ENCODE data around the gene AK8. TPM values are rescaled to one million over a fixed set of nuclear protein-coding genes. Genes with fewer than 3 reads are reported as not detected.

Gene AK8
- total RNA-seq, 1 experiment from 2014 or later, result 0.13 TPM

DNA sequence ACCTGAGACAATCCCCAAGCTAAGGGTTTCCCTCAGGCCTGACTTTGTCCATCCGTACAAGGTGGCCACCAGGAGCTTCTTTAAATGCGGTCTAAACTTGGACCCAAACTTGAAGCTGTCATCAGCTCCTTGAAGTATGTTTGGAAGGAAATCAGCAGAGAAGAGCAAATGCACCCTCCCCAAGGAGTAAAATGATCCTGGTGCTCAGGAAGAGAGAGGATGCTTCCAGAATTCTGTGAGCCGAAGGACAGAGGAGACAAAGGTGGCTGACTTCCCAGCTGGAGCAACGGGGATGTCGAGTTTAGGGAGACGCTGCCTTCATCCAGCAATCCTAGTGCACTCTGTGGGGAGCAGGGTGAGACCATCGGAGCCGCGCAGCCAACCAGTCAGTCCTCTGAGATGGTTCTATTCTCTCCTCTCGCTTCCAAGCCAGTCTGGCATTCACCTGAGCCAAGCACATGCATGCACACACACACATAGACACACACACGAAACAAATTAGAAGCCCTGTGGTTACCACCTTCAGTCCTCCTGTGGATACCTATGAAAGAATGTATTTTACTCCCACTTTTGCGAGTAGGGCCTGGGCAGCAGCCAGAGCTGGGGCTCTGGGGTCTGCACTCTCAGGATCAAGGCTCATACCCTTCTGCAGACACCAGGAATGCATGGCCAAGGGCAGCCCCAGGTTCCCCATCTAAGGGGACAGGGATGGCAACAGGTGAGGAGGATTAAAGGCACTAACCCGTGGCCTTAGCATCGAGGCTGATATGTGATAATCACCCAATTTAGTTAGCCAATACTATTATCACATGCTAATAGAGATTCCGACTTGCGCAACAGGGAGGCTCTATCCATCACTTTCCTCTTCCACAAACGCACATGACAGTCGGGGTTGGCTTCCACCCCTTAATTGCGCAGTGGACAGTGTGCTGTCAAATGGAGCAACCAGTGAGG lies 132.1 kb downstream of the AK8 start:
- Histone ChIP-seq H3K27me3 (replicated peaks) (no peaks in the 10 kb centered on the region), H3K27ac (no peak overlapping the region), H3K4me3 (no peak overlapping the region), H3K36me3 (no peaks in the 10 kb centered on the region), H3K9me3 (replicated peaks) (no peaks in the 10 kb centered on the region), H3K4me1 (replicated peaks) (no peaks in the 10 kb centered on the region)
- no peak for DNase-seq (ENCODE audit: low read depth in 1 of 2, low spot score in 2 of 2)

DNA sequence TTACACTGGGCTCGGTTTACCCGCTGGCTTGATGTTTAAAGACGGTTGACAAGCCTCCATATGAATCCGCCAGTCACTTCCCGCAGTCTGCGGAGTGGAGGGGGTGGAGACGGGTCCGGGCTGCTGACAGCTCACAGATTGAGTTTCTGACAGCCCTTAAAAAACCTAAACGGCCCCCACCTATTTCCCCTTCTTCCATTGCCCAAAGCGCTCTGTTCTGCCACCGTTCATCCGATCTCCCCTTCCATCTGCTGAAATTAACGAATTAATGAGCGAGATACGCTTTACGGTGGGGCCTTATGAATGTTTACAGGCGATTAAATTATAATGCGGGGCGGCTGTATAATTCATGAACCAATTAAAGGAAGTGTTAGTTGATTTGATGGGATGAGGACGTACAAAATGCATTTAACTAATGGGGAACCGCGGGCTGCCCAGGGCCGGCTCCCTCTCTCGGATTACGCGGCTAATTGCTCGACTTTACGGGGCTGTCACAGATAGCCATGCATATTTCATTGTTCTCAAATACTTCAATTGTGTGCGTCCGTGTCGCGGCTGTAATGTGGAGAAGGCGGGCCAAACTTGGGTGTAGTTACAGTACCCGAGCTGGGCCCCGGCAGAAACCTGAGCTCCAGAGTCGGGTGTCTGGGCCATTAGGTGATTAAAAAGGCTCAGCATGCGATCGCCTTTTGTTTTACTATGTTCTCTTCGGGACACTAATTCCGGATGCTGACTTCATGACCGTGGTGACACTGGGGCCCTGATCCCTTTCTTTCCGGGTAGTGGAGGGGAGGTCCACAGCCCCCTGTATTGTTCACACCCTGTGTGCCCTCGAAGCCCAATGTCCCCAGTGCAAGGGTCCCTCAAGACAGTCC lies 133.0 kb downstream of the AK8 start:
- no peak for DNase-seq (ENCODE audit: low read depth in 1 of 2, low spot score in 2 of 2)
- no peaks in the 10 kb centered on the region for H3K9me3 ChIP-seq (replicated peaks)
- H3K4me1 ChIP-seq (replicated peaks), result no peaks in the 10 kb centered on the region
- H3K27ac ChIP-seq, result no peak overlapping the region
- H3K27me3 ChIP-seq (replicated peaks), result no peaks in the 10 kb centered on the region
- H3K36me3 ChIP-seq, result no peaks in the 10 kb centered on the region
- no peak overlapping the region for H3K4me3 ChIP-seq

DNA sequence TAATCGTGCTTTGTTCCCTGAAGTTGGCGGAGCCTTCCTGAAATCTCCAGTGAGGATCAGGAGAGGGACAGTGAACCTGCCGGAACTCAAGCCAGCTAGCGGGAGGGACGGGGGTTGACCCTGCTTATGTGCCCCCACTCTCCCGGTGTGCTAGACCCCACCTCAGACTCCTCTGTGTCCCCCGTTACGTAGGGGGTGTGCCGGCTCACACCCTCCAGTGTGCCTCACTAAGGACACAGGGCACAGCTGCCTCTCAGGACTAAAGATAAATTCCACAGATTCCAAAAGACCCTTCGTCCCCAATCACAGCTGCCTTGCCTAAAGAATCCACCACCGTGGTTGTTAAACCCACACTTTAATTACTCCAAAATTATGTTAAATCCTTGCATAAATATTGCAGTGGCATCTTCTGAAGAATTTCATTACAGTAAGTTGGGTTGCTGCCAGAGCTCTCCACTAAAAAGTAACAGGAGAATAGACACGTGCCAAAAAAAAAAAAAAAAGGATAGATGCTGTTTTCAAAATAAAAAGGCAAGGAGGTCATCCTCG lies 134.1 kb downstream of the AK8 start:
- DNase-seq (ENCODE audit: low read depth in 1 of 2, low spot score in 2 of 2), result no peak
- no peak overlapping the region for H3K27ac ChIP-seq
- no peaks in the 10 kb centered on the region for H3K9me3 ChIP-seq (replicated peaks)
- no peaks in the 10 kb centered on the region for H3K4me1 ChIP-seq (replicated peaks)
- H3K27me3 ChIP-seq (replicated peaks), result no peaks in the 10 kb centered on the region
- no peaks in the 10 kb centered on the region for H3K36me3 ChIP-seq
- H3K4me3 ChIP-seq, result no peak overlapping the region

GRCh38 chr9:132742821-132743311 lies 135.2 kb downstream of the AK8 start:
- no peaks in the 10 kb centered on the region for H3K9me3 ChIP-seq (replicated peaks)
- no peak overlapping the region for H3K27ac ChIP-seq
- no peaks in the 10 kb centered on the region for H3K4me1 ChIP-seq (replicated peaks)
- H3K36me3 ChIP-seq, result no peaks in the 10 kb centered on the region
- H3K4me3 ChIP-seq, result no peak overlapping the region
- no peak for DNase-seq (ENCODE audit: low read depth in 1 of 2, low spot score in 2 of 2)
- no peaks in the 10 kb centered on the region for H3K27me3 ChIP-seq (replicated peaks)

GRCh38 chr9:132740526-132741309 lies 137.4 kb downstream of the AK8 start:
- DNase-seq (ENCODE audit: low read depth in 1 of 2, low spot score in 2 of 2), result no peak
- Histone ChIP-seq H3K36me3 (no peaks in the 10 kb centered on the region), H3K4me1 (replicated peaks) (no peaks in the 10 kb centered on the region), H3K27me3 (replicated peaks) (no peaks in the 10 kb centered on the region), H3K9me3 (replicated peaks) (no peaks in the 10 kb centered on the region), H3K4me3 (no peak overlapping the region), H3K27ac (no peak overlapping the region)

- H3K27me3 ChIP-seq (replicated peaks), result no peaks in the 10 kb centered on the region
Observed at GRCh38 chr9:132739710-132740310, 138.3 kb downstream of the AK8 start.

GRCh38 chr9:132733260-132733815 lies 144.7 kb downstream of the AK8 start:
- Histone ChIP-seq H3K9me3 (replicated peaks) (no peaks in the 10 kb centered on the region), H3K27ac (no peak overlapping the region), H3K36me3 (no peaks in the 10 kb centered on the region), H3K4me1 (replicated peaks) (no peaks in the 10 kb centered on the region), H3K4me3 (no peak overlapping the region), H3K27me3 (replicated peaks) (0 out of 2 replicates have a peak, but pooled peaks cover 4% of the 10 kb centered on the region)
- no peak for DNase-seq (ENCODE audit: low read depth in 1 of 2, low spot score in 2 of 2)

More at GRCh38 chr9:132739710-132740310, 138.3 kb downstream of the AK8 start:
- no peak overlapping the region for H3K27ac ChIP-seq
- no peaks in the 10 kb centered on the region for H3K9me3 ChIP-seq (replicated peaks)
- no peak for DNase-seq (ENCODE audit: low read depth in 1 of 2, low spot score in 2 of 2)
- H3K36me3 ChIP-seq, result no peaks in the 10 kb centered on the region
- H3K4me3 ChIP-seq, result no peak overlapping the region
- no peaks in the 10 kb centered on the region for H3K4me1 ChIP-seq (replicated peaks)

DNA sequence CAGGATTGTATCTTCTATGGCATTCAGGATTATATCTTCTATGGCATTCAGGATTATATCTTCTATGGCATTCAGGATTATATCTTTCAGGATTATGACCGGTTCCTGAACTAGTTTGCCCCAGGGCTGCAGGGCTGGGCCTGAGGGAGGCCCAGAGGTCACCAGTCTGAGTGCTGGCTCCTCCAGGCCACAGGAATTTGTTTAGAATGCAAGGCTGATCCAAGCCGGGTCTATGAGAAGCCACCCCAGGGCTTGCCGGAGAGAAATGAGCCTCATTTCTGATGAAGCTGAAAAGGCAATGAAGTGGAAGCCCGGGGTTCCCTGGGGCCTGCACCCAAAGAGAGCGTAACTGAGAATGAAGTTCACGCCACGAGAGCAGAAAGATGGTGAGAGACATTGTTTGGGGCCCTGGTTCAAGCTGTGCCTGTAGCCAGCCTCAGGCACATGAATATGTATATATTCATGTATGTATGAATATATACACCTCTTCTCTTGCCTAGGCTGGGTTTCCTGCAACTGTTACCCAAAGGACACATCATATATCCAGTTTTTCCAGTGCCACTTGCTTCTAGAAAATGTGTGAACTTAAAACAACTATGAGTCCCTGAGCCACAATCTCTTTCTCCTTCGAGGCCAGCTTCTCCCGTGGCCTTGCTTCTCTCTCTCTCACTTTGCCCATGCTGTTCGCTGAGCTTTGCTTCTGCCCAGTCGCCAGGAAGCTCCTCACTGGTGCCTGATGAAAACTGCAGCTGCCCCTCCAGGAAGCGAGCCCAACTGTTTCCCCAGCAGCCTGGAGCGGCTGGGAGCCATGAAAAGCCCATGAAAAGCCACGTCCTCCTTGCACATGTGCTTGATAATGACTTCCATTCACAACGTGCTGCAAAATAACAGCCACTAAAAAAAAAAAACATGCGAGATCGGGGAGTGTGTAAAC lies 145.5 kb downstream of the AK8 start:
- Histone ChIP-seq H3K36me3 (no peaks in the 10 kb centered on the region), H3K27ac (no peak overlapping the region), H3K9me3 (replicated peaks) (no peaks in the 10 kb centered on the region), H3K4me3 (no peak overlapping the region), H3K27me3 (replicated peaks) (0 out of 2 replicates have a peak, but pooled peaks cover 4% of the 10 kb centered on the region), H3K4me1 (replicated peaks) (no peaks in the 10 kb centered on the region)
- DNase-seq (ENCODE audit: low read depth in 1 of 2, low spot score in 2 of 2), result no peak

- Histone ChIP-seq H3K27me3 (replicated peaks) (0 out of 2 replicates have a peak, but pooled peaks cover 4% of the 10 kb centered on the region), H3K4me1 (replicated peaks) (no peaks in the 10 kb centered on the region), H3K27ac (no peak overlapping the region), H3K4me3 (no peak overlapping the region), H3K9me3 (replicated peaks) (no peaks in the 10 kb centered on the region), H3K36me3 (no peaks in the 10 kb centered on the region)
- no peak for DNase-seq (ENCODE audit: low read depth in 1 of 2, low spot score in 2 of 2)
Observed at GRCh38 chr9:132731230-132731629, 146.9 kb downstream of the AK8 start.

DNA sequence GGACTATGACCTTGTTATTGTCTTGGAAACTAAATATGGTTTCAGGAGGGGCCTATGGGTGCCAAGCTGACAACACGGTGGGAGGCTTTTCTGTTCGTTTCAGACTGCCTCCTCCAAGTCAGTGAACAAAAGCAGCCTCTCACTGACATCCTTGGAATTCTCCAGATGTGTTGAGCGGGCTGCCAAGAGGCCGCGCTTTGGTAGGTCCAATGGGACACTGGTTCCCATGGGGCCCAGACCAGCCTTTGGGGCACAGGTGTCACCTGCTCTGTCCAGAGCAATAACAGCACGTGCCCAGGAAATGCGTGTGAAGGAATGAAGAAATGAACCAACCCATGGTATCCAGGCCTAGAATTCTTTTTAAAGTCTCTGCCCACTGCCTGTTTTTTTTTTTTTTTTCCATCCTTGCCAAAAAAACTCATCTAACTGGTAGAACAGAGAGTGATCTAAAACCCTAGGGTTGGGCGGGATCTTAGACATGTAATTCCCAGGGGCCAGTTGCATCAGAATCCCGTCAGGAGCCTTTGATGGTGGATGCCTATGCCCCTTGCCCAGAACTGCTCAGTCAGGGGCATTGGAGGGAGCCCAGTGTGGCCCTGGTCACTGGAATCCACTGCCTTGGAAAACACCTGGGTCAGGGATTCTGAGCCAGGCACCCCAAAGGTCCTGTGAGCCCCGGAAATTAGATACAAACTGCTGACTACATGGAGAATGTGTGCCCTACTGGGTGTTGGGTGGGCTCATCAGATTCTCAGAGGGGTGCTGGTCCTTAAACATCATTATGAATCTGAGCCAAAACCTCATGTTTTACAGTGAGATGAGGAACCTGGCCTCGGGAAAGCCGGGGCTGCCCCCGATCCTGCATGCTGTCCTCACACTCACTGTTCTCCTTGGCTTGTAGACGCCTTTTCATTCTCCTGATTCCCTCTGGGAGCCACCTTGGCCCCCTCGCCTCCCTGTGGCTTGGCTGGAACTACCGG lies 147.7 kb downstream of the AK8 start:
- Histone ChIP-seq H3K4me1 (replicated peaks) (no peaks in the 10 kb centered on the region), H3K4me3 (no peak overlapping the region), H3K9me3 (replicated peaks) (no peaks in the 10 kb centered on the region), H3K27ac (no peak overlapping the region), H3K36me3 (no peaks in the 10 kb centered on the region), H3K27me3 (replicated peaks) (0 out of 2 replicates have a peak, but pooled peaks cover 4% of the 10 kb centered on the region)
- no peak for DNase-seq (ENCODE audit: low read depth in 1 of 2, low spot score in 2 of 2)
